Prostate gland (tissue), 2 donors: ENCODE data around the gene RAB8B. TPM values are rescaled to one million over a fixed set of nuclear protein-coding genes. Genes with fewer than 3 reads are reported as not detected.

Experiments
- DNase-seq: peaks from one replicate; pipeline ENCODE4 v3.0.0-alpha.2; 2019; ENCODE audit warnings: low spot score
- H3K27ac ChIP-seq, 2 donors: fragments of 200-600 bp; sonication (generic); 2 replicates each; pipeline ENCODE4 v1.5.1; 2017 to 2019
- H3K27me3 ChIP-seq: fragments of 200-600 bp; sonication (generic); replicated peaks from 2 replicates; pipeline ENCODE4 v1.5.1; 2019; ENCODE audit not compliant: insufficient read depth
- H3K36me3 ChIP-seq, 2 donors: fragments of 200-600 bp; sonication (generic); 1 replicate in 1 of 2; 2 replicates in 1 of 2; pipeline versions ENCODE4 v1.5.1 to v1.8.1; 2017 to 2019
- H3K4me1 ChIP-seq: fragments of 200-600 bp; sonication (generic); replicated peaks from 2 replicates; pipeline ENCODE4 v1.5.1; 2019
- H3K4me3 ChIP-seq, 2 donors: fragments of 200-600 bp; sonication (generic); 2 replicates each; pipeline ENCODE4 v1.5.1; 2017 to 2019
- H3K9me3 ChIP-seq: fragments of 200-600 bp; sonication (generic); 2 replicates; pipeline ENCODE4 v1.5.1; 2017
- POLR2A ChIP-seq: fragments of 450-650 bp; IDR thresholded peaks from one replicate; pipeline ENCODE4 v1.6.1; 2016; ENCODE audit warnings: antibody characterized with exemption, mild to moderate bottlenecking
- POLR2AphosphoS5 ChIP-seq: sonication (generic); formaldehyde crosslinking; IDR thresholded peaks from one replicate; pipeline ENCODE4 v1.6.1; 2017; ENCODE audit warnings: antibody characterized with exemption
- WGBS: methylation state at CpG from one replicate; pipeline ENCODE4 v1.1.5; 2018; 5-methylcytosine and 5-hydroxymethylcytosine counted together
- intact Hi-C: fragments of 100-400 bp; cut with DNase I; formaldehyde crosslinking; loops from one replicate; pipeline ENCODE4 v1.14.2; 2022
- total RNA-seq, 2 donors: library from RNA; depleted of rRNA; stranded (reverse); fragments of >200 nt; gene quantifications; one replicate each; pipeline ENCODE4 v1.1.0, GENCODE V29; 2016
- TF ChIP-seq, protein P1 (sequence below), 4 experiments: fragments of 200-600 bp in 2 of 4; fragments of 450-650 bp in 2 of 4; sonication (generic) in 2 of 4; IDR thresholded peaks; 1 replicate in 3 of 4; 2 replicates in 1 of 4; pipeline ENCODE4 v1.5.1; 2016 to 2019; ENCODE audit warnings: antibody characterized with exemption in 4 of 4, mild to moderate bottlenecking in 2 of 4, moderate library complexity in 2 of 4

RAB8B gene
- total RNA-seq, 2 donors from 2014 or later = 18.5 to 29.2 TPM

DNA sequence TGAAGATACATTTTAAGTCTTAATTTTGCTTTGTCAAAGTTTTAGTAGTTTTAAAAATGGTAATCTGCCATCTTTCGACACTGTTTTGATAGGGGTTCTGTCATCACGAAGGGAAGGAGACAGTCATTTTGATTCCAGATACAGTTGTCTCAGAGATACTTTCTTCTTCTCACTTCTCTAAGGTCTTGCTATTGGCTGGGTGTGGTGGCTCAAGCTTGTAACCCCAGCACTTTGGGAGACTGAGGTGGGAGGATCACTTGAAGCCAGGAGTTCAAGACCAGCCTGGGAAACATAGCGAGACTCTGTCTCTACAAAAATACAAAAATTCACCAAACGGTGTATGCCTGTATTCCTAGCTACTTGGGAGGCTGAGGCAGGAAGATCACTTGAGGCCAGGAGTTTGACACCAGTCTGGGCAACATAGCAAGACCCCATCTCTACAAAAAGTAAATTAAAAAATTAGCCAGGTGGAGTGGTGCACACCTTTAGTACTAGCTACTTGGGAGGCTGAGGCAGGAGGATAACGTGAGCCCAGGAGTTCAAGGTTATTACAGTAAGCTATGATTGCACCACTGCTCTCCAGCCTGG lies 3.3 kb downstream of the RAB8B start:
- TF ChIP-seq POLR2A (no peak), POLR2AphosphoS5 (no peak)
- TF ChIP-seq, protein P1, sequence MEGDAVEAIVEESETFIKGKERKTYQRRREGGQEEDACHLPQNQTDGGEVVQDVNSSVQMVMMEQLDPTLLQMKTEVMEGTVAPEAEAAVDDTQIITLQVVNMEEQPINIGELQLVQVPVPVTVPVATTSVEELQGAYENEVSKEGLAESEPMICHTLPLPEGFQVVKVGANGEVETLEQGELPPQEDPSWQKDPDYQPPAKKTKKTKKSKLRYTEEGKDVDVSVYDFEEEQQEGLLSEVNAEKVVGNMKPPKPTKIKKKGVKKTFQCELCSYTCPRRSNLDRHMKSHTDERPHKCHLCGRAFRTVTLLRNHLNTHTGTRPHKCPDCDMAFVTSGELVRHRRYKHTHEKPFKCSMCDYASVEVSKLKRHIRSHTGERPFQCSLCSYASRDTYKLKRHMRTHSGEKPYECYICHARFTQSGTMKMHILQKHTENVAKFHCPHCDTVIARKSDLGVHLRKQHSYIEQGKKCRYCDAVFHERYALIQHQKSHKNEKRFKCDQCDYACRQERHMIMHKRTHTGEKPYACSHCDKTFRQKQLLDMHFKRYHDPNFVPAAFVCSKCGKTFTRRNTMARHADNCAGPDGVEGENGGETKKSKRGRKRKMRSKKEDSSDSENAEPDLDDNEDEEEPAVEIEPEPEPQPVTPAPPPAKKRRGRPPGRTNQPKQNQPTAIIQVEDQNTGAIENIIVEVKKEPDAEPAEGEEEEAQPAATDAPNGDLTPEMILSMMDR (IDR thresholded peaks at IDR 0.05) = no peak
- Histone ChIP-seq H3K36me3 (no peaks in the 10 kb centered on the region), H3K4me1 (no peaks in the 10 kb centered on the region), H3K9me3 (no peaks in the 10 kb centered on the region), H3K27ac (no peak overlapping the region), H3K4me3 (no peak overlapping the region), H3K27me3 (no peaks in the 10 kb centered on the region)
- no peak for DNase-seq
- intact Hi-C loops = no loop called here
- 92% methylated on average over 5 of the region's 5 CpGs for WGBS

DNA sequence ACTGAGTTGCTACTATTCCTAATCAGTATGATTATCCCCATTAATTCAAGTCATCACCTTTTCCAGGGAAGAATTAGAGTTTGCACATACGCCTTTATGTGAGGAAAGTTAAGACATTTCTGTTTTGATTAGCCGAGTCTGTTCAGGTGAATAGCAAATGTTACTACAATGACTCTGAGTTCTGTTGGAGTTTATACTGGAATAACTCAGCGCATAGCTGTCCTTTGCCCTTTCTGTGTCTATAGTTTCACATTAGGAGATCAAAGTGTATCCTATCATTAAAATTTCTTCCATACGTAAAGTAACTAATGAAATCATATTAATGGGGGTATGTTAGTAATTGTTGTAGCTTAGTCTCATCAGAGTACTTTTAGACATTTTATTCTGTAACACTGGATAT lies 4.9 kb downstream of the RAB8B start:
- WGBS = 88% methylated on average over 4 of the region's 4 CpGs
- TF ChIP-seq POLR2AphosphoS5 (no peak), POLR2A (no peak)
- DNase-seq = no peak
- H3K36me3 ChIP-seq = no peaks in the 10 kb centered on the region
- peak overlapping the region in 1 of 2 donors; percentile 28 for H3K27ac ChIP-seq
- H3K27me3 ChIP-seq = no peaks in the 10 kb centered on the region
- H3K4me3 ChIP-seq = no peak overlapping the region
- no peaks in the 10 kb centered on the region for H3K9me3 ChIP-seq
- no peaks in the 10 kb centered on the region for H3K4me1 ChIP-seq
- intact Hi-C loops = no loop called here

DNA sequence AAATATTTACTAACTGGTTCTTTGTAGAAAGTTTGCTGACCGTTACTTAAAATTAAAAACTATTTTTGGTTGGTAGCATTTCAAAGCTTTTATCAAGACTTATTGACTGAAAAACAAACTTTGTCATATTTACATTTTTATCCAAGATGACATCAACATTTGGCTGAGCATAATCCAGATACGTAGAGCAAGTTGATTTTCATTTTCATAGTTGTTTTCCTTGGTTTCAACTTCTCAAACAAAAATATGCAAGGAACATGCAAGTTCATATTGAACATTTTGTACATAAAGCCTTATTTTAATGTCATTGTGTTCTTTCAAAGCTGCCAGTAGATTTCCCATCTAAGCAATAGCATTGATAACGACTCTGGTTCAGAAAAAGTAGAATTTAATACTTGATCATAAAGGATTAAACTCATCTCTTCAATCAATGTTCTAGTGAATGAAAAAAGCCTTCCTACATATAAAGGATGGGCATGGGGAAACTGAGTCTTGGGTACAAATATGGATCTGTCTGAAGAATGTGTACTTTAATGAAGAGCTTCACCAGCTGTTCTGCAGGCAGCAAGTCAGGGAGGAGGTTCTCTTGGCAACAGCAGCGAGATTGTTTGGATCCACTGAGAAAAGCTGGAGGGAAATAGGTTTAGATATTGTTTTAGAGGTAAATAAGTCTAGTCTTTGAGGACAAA lies 5.6 kb downstream of the RAB8B start:
- Histone ChIP-seq H3K27ac (peak overlapping the region; percentile 28 to 34), H3K9me3 (no peaks in the 10 kb centered on the region), H3K27me3 (no peaks in the 10 kb centered on the region), H3K36me3 (no peaks in the 10 kb centered on the region), H3K4me3 (no peak overlapping the region), H3K4me1 (no peaks in the 10 kb centered on the region)
- 54% methylated on average over 4 of the region's 4 CpGs for WGBS
- intact Hi-C loops = no loop called here
- TF ChIP-seq, protein P1 (IDR thresholded peaks at IDR 0.05) = no peak
- TF ChIP-seq POLR2AphosphoS5 = no peak
- TF ChIP-seq POLR2A = no peak
- DNase-seq = no peak

DNA sequence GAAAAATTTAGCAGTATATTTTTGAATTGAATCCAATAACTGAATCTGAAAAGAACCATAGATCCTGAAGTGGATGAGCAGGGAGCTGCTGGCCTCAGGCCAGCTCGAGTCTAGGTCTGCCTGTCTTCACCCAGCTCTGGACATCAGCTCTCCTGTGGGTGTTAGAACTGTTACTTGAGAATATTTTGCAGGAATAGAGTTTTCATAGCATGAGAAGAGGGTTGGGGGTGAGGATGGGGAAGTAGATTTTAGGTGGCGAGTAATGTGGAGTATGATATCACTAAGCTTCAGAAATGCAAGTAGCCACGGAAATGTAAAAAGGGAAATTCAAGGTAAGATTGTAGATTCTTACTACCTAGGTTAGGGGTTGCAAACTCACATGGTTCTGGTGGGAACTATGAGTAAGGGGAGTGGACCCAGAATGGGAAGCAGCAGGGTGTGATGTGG lies 6.2 kb downstream of the RAB8B start:
- no peak for DNase-seq
- TF ChIP-seq POLR2A = no peak
- no peaks in the 10 kb centered on the region for H3K27me3 ChIP-seq
- no peaks in the 10 kb centered on the region for H3K4me1 ChIP-seq
- intact Hi-C loops = no loop called here
- H3K9me3 ChIP-seq = no peaks in the 10 kb centered on the region
- no peaks in the 10 kb centered on the region for H3K36me3 ChIP-seq
- H3K27ac ChIP-seq = peak overlapping the region; percentile 28 to 34
- no peak overlapping the region for H3K4me3 ChIP-seq
- WGBS = 80% methylated on average over 3 of the region's 3 CpGs

DNA sequence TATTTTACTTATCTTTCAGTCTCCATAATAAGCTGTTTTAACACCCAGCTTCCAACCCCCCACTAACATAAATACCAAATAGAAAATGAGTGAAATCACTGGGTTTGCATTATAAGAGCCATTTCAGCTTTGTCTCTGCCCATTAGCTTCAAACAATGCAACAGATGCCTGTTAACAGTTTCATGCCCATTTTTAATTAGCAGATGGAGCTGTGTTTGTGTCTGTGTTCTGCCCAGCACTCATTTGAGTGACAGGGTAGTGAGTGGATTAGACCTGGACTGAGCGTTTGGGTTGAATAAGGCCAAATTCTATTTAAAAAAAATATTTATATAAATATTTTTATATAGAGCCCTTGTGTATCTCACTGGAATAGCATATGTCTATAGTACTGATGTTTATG lies 7.4 kb downstream of the RAB8B start:
- Histone ChIP-seq H3K27ac (no peak overlapping the region), H3K27me3 (no peaks in the 10 kb centered on the region), H3K36me3 (no peaks in the 10 kb centered on the region), H3K4me3 (no peak overlapping the region), H3K4me1 (no peaks in the 10 kb centered on the region), H3K9me3 (no peaks in the 10 kb centered on the region)
- DNase-seq = no peak
- intact Hi-C loops = no loop called here
- WGBS = 74% methylated on average over 1 of the region's 1 CpG
- TF ChIP-seq, protein P1 (IDR thresholded peaks at IDR 0.05) = no peak
- no peak for TF ChIP-seq POLR2AphosphoS5
- no peak for TF ChIP-seq POLR2A

DNA sequence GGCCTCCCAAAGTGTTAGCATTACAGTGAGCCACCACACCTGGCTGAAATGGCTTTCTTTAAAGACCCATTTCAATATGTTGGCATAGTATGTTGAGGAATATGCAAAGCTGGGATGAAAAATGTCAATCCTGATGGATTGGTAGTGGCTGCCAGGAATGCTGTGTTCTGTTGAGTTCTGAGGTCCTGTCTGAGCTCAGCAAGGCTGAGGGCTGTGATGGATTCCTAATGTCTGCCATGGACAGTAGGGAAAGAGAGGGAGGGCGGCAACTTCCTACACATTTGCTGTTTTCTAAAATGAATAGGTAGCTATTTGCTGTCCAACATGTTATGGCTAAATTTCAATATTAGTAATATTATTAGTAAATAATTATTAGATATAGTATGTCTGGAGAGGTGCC lies 8.2 kb downstream of the RAB8B start:
- Histone ChIP-seq H3K4me1 (no peaks in the 10 kb centered on the region), H3K36me3 (no peaks in the 10 kb centered on the region), H3K4me3 (no peak overlapping the region), H3K27me3 (no peaks in the 10 kb centered on the region), H3K9me3 (no peaks in the 10 kb centered on the region), H3K27ac (no peak overlapping the region)
- TF ChIP-seq, protein P1 (IDR thresholded peaks at IDR 0.05) = no peak
- TF ChIP-seq POLR2A (no peak), POLR2AphosphoS5 (no peak)
- intact Hi-C loops = no loop called here
- WGBS = 100% methylated on average over 1 of the region's 1 CpG
- no peak for DNase-seq
